Stimulated activated CD4-positive, alpha-beta T cell treated with anti-CD3 and anti-CD28 coated beads, Interleukin-12 subunit alpha, Interleukin-12 subunit beta, amount 100 ng/mL, for 48 hours (primary cell): ENCODE data around the gene CHMP6.
"Not testable (repeated sequence)": the region's sequence is repeated elsewhere in the genome, so short reads cannot be mapped to it uniquely, and the experiment has no call there.

Experiments used
- DNase-seq, 3 donors: peaks; one replicate each; pipeline ENCODE4 v3.0.0-alpha.2; 2020; ENCODE audit warnings: low read depth in 2 of 3, low spot score in 1 of 3

CHMP6 gene

GRCh38 chr17:81011951-81012350 is 20.3 kb downstream of the CHMP6 start:
- DNase-seq, result no peak

GRCh38 chr17:81012574-81013447 is 21.2 kb downstream of the CHMP6 start:
- DNase-seq, result no peak

DNA sequence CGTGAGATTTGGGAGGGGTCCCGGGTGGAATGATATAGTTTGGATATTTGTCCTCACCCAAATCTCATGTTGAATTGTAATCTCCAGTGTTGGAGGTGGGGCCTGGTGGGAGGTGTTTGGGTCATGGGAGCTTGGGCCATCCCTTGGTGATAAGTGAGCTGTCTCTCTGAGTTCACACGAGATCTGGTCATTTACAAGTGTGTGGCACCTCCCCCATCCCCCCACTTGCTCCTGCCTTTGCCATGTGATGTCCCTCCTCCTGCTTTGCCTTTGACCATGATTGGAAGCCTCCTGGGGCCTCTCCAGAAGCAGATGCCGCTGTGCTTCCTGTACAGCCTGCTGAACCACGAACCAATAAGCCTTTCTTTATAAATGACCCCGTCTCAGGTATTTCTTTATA is 22.0 kb downstream of the CHMP6 start:
- DNase-seq, result no peak

DNA sequence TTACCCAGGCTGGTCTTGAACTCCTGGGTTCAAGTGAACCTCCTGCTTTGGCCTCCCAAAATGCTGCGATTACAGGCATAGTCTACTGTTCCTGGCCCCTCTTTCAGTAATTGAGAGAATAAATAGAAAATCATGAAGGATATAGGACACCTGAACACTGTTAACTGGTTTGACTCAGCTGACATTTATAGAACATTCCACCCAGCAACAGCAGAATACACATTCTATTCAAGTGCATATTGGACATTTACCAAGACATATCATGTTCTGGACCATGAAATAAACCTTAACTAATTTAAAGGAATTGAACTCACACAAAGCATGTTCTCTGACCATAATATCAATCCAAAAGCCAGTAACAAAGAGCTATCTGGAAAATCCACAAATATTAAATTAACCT is 23.5 kb downstream of the CHMP6 start:
- DNase-seq, result no peak

- no peak for DNase-seq
Measured at GRCh38 chr17:81016575-81016974, 24.9 kb downstream of the CHMP6 start.

DNA sequence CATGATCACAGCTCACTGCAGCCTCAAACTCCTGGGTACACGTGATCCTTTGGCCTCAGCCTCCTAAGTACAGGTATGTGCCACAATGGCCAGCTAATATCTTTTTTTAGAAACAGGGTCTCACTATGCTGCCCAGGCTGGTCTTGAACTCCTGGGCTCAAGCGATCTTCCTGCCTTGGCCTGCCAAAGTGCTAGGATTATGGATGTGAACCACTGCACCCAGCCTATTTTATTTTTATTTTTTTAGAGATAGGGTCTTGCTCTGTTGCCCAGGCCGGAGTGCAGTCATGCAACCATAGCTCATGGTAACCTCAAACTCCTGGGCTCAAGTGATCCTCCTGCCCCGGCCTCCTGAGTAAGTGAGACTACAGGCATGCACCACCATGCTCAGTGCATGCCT is 25.7 kb downstream of the CHMP6 start:
- not testable (repeated sequence) for DNase-seq

DNA sequence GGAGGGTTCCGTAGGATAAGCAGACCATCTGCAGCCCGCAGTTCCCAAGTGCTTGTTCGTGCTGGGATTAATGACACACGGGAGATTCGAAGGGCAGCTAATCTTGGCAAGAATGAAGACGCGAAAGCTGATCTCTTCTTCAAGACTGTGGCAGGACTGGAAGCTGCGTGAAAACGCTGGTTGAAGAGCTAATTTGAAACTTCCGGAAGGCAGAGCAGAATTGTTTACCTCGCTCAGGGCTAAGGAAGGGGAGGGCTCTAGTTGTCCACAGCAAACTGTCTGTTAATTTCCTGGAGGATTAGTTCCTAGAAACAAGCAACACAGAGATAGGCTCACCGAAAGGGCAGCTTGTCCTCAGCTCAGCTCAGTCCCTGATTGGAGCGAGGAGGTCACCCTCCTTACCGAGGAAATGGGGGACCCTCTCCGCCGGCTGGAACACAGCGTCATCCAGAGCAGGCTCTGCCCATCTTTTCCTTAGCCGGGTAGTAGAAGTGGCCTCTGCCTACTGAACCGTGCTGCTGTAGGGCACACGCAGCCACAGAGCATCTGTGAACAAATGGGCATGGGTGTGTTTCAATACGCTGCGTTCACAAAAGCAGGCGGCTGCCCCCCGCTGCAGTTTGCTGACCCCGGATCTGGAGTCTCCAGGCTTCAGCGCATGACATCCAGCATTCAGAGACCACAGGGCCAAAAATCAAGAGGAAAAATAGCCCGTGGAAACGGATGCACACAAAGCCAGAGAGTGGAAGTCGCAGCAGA is 26.6 kb downstream of the CHMP6 start:
- DNase-seq, result no peak

- no peak for DNase-seq
Measured at GRCh38 chr17:81019563-81020442, 28.2 kb downstream of the CHMP6 start.

GRCh38 chr17:81020443-81020766 is 28.8 kb downstream of the CHMP6 start:
- no peak for DNase-seq

- no peak for DNase-seq
Measured at GRCh38 chr17:81020767-81021497, 29.3 kb downstream of the CHMP6 start.

DNA sequence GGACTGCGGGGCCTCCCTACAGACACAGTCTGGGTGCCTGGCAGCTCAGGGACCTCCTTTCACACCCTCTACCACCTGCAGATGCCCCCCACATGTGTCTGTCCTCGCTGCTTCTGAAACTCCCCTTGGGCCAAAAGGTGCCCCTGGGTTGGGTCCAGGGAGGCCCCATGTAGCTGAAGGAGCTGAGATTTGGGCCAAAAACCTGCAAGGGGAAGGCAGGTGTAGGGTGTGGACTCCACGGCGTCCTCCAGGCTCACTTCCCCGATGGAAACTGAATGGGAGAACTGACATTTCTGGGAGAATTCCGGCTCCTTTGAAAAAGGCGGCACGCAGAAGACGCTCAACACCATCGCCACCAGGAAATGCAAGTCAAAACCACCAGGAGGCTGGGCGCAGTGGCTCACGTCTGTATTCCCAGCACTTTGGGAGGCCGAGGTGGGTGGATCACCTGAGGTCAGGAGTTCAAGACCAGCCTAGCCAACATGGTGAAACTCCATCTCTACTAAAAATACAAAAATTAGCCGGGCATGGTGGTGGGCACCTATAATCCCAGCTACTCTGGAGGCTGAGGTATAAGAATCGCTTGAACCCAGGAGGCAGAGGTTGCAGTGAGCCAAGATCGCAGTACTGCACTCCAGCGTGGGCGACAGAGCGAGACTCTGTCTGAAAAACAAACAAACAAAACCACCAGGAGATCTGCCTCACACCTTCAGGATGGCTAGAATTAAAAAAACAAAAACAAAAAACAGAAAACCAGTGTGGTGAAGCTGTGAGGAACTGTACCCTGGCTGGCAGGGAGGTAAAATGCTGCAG is 30.1 kb downstream of the CHMP6 start:
- DNase-seq, result no peak

DNA sequence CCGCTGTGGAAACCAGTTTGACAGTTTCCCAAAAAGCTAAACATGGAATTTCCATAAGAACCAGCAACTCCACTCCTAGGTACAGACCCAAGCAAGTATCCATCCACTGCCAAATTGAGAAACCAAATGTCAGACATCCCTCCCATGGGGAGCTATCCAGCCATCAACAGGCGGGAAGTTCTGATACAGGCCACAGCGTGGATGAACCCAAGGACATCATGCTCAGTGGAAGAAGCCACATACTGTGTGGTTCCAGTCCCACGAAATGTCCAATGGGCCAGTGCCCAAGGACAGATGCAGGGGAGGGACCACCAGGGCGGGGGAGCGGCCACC is 30.7 kb downstream of the CHMP6 start:
- no peak for DNase-seq

DNA sequence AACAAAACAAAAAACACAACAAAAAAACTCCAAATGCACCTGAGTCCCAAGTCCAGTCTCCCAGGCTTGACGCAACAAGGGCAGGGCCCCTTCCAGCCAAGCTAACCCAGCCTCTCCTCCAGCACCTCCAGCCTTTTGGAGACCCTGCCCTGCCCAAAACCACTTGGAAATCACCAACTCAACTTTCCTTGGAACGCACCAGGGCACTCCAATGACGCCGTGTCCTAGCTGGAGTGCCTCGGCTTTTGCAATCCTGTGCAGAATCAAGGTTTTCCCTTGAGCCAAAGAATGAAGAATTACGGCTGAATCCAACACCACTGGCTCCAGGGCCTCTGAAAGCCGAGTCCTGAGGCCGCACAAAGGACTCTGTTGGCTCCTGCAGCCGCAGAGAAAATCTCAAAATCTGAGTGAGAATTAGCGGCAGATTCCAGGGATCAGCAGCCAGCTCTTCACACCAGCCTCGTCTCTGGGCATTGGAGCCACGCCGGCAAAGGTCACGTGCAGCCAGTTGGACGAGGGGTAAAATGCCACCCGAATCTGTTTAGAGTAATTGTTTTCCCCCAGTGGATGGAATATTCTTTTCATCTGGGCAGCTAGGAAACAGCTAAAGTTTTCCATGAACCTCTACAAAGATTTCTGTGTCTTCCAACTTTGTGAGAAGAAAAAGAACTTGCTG is 33.6 kb downstream of the CHMP6 start:
- DNase-seq, result no peak

DNA sequence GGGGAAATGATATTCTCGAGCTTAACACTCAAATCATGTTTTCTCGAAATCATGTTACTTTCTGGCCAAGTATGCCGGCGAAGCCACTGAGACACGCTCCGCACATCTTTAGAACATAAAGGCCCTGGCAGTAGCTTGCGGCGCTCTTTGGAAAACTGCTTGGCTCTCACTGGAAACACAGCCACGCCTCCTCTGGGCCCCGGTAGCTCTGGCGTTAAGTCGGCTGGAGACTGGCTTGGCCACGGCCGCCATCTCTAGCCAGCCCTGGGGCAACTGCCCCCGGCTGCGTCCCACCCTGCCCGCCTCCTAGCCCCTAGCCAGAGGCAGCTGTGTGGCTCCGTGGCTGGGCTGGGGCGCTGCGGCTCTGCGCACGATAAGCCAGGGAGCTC is 34.1 kb downstream of the CHMP6 start:
- DNase-seq, result no peak

- no peak for DNase-seq
Measured at GRCh38 chr17:81026266-81027036, 34.8 kb downstream of the CHMP6 start.

GRCh38 chr17:81027038-81027437 is 35.4 kb downstream of the CHMP6 start:
- DNase-seq, result no peak

DNA sequence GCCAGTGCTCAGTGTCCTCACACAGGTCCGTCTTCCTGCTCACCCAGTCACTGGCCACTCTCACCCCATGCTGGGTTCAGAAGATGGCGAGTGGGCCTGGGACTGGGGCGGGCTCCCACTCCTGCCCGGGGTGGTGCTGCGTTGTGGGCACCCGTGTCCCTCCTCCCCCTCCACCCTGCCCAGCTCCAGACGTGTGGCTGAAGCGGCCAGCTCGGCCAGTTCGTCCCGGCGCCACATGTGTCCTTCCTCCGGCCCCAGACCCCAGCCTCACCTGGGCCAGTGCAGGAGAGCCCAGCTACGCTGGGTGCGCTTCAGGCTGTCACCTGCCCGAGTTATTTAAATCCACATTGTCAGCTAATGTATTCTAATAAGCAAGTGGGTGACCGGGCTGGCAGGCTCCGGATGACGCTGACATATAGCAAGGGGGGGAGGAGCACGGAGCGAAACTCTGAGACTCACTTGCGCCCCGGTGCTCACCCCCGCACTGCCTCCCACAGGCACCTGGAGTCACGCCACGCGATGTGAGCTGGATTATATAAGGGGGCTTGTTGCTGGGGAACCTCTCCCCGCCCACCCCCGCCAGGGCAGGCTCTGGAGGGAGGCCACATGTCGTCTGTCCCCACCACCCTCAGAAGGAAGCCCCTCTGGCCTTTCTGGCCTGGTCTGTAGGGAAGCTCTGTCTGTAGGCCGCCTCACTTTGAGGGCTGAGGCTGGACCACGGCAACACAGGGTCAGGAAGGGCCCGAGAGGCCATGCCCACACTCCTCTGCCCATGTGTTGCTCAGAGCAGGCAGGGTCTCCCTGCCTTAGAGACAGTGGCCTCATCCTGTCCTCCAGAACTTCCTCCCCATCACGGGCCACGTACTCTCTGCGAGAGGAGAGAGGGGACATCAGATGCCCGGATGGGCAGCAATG is 36.2 kb downstream of the CHMP6 start:
- no peak for DNase-seq

- DNase-seq, result no peak
Measured at GRCh38 chr17:81028506-81028858, 36.8 kb downstream of the CHMP6 start.
